Measurements from ENCODE around the gene KCNT1. TPM values are rescaled to one million over a fixed set of nuclear protein-coding genes. Genes with fewer than 3 reads are reported as not detected.

Gene KCNT1
- total and polyA plus RNA-seq, 10 of the 15 experiments (the other 5 are each of a cell fraction or from before 2014, with no cell fraction given): not detected

DNA sequence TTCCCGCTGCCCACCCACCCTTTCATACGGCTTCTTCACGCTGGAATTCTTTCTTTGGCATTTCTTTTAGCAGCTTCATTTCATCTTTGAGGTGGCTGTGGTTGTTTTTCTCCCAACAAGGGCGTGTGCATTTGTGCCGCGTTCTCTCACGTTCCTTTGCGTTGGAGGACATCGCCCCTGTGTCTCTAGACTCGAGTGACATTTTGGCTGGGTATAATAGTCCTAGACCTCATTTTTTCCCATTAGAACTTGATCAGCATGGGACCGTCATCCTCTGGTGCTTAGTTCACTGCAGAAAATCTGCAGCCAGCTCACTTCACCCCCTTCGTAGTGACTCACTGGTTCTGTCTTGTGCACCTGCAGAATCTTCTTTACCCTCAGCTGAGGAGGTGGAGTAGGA, 29.5 kb downstream of the KCNT1 start (continued):
- TF ChIP-seq, protein P1, sequence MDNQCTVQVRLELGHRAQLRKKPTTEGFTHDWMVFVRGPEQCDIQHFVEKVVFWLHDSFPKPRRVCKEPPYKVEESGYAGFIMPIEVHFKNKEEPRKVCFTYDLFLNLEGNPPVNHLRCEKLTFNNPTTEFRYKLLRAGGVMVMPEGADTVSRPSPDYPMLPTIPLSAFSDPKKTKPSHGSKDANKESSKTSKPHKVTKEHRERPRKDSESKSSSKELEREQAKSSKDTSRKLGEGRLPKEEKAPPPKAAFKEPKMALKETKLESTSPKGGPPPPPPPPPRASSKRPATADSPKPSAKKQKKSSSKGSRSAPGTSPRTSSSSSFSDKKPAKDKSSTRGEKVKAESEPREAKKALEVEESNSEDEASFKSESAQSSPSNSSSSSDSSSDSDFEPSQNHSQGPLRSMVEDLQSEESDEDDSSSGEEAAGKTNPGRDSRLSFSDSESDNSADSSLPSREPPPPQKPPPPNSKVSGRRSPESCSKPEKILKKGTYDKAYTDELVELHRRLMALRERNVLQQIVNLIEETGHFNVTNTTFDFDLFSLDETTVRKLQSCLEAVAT (IDR thresholded peaks at IDR 0.05): no peak
- TF ChIP-seq HDAC6 (IDR thresholded peaks at IDR 0.05; ENCODE audit: unreplicated experiment) (no peak), RAD21 (IDR thresholded peaks at IDR 0.05; ENCODE audit: insufficient read depth, low read depth, low read length) (no peak), NRF1 (conservative IDR thresholded peaks at IDR 0.05; ENCODE audit: low read depth, low read length) (no peak), MEF2A (IDR thresholded peaks at IDR 0.05; ENCODE audit: insufficient read depth, low read depth, low read length) (no peak), TCF12 (IDR thresholded peaks at IDR 0.05; ENCODE audit: low read depth, low read length) (no peak), MYC (IDR thresholded peaks at IDR 0.05; ENCODE audit: insufficient read depth, insufficient read length, insufficient replicate concordance, low read length, severe bottlenecking) (no peak), HDGF (IDR thresholded peaks at IDR 0.05) (no peak), SUZ12 (IDR thresholded peaks at IDR 0.05; ENCODE audit: unreplicated experiment) (no peak)

DNA sequence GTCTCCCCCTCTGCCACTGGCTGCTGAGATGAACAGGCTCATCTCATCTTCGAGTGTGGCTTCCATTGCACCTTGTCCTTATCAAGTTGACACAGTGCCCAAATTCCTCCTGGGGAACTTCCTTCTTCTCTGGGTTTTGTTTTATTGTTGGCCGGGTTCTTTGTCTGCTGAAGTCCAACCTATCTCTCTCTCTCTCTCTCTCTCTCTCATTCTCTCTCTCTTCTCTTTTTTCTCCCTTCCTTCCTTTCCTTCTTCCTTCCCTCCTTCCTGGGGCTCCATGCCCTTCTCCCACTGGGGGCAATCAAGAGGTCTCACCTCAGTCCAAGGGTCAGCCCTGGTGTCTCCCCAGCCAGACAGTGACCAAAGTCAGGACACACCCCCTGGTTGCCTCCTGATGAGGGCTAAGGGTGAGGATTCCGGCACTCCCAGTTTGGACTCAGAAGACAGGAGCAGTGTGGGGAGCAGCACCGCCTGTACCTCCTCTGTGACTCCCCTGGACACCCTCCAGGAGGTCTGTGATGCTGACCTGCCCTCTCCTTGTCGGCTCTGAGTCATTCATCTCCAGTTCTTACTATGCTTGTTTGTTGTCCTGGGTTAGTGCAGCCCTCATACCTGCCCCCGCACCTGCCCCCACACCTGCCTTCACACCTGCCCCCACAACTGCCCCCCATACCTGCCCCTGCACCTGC, 30.7 kb downstream of the KCNT1 start:
- 26% methylated on average over 5 of the region's 6 CpGs for WGBS (ENCODE audit: insufficient coverage, insufficient replicate concordance, low lambda C conversion rate, missing lambda C conversion rate)
- CTCF ChIA-PET: no interaction called here
- RAD21 ChIA-PET (ENCODE audit: unreplicated experiment): no interaction called here
- no peak for TF ChIP-seq HDAC2 (IDR thresholded peaks at IDR 0.05)
- TF ChIP-seq NR2C2 (IDR thresholded peaks at IDR 0.05; ENCODE audit: borderline replicate concordance, control insufficient read depth, insufficient read length, low read depth): no peak
- no peak for TF ChIP-seq BHLHE40 (IDR thresholded peaks at IDR 0.05; ENCODE audit: borderline replicate concordance in 1 of 2, low read depth in 2 of 2, low read length in 1 of 2)
- TF ChIP-seq KLF5 (IDR thresholded peaks at IDR 0.05; ENCODE audit: partially characterized antibody): no peak
- TF ChIP-seq BCL11A (IDR thresholded peaks at IDR 0.05; ENCODE audit: low read depth, low read length): no peak
- no peak for TF ChIP-seq RAD21 (IDR thresholded peaks at IDR 0.05; ENCODE audit: insufficient read depth, low read depth, low read length)
- TF ChIP-seq, protein P2, sequence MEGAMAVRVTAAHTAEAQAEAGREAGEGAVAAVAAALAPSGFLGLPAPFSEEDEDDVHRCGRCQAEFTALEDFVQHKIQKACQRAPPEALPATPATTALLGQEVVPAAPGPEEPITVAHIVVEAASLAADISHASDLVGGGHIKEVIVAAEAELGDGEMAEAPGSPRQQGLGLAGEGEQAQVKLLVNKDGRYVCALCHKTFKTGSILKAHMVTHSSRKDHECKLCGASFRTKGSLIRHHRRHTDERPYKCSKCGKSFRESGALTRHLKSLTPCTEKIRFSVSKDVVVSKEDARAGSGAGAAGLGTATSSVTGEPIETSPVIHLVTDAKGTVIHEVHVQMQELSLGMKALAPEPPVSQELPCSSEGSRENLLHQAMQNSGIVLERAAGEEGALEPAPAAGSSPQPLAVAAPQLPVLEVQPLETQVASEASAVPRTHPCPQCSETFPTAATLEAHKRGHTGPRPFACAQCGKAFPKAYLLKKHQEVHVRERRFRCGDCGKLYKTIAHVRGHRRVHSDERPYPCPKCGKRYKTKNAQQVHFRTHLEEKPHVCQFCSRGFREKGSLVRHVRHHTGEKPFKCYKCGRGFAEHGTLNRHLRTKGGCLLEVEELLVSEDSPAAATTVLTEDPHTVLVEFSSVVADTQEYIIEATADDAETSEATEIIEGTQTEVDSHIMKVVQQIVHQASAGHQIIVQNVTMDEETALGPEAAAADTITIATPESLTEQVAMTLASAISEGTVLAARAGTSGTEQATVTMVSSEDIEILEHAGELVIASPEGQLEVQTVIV (IDR thresholded peaks at IDR 0.05; ENCODE audit: borderline replicate concordance, partially characterized antibody): no peak
- no peak for TF ChIP-seq RCOR1 (conservative IDR thresholded peaks at IDR 0.05; ENCODE audit: low read depth, low read length)
- TF ChIP-seq, protein P3, sequence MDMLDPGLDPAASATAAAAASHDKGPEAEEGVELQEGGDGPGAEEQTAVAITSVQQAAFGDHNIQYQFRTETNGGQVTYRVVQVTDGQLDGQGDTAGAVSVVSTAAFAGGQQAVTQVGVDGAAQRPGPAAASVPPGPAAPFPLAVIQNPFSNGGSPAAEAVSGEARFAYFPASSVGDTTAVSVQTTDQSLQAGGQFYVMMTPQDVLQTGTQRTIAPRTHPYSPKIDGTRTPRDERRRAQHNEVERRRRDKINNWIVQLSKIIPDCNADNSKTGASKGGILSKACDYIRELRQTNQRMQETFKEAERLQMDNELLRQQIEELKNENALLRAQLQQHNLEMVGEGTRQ (IDR thresholded peaks at IDR 0.05; ENCODE audit: borderline replicate concordance, low read depth, low read length): no peak
- no peak for TF ChIP-seq STAT1 (conservative IDR thresholded peaks at IDR 0.05)

More for the DNA sequence above, 30.7 kb downstream of the KCNT1 start:
- Histone ChIP-seq H3K9me3 (replicated peaks; ENCODE audit: control insufficient read depth, insufficient read depth, low read length) (no peaks in the 10 kb centered on the region; the same call in 2 of the 3 replicates), H2AFZ (ENCODE audit: control insufficient read depth, low read depth, low read length) (no peak overlapping the region), H3K4me1 (ENCODE audit: control insufficient read depth, insufficient read depth, low read length) (no peaks in the 10 kb centered on the region), H3K27me3 (replicated peaks in 1 of 2; ENCODE audit: control insufficient read depth in 2 of 2, insufficient read depth in 2 of 2, low read length in 1 of 2) (no peaks in the 10 kb centered on the region; a peak in 2 of 4 replicates), H3K79me2 (ENCODE audit: control insufficient read depth, insufficient read depth, low read length) (no peaks in the 10 kb centered on the region), H3K27ac (ENCODE audit: control insufficient read depth, insufficient read depth) (no peak overlapping the region), H3K4me3 (no peak overlapping the region), H3K36me3 (ENCODE audit: control insufficient read depth in 2 of 2, insufficient read depth in 2 of 2, low read length in 1 of 2) (no peaks in the 10 kb centered on the region), H3K4me2 (ENCODE audit: control insufficient read depth, insufficient read depth) (no peak overlapping the region), H3K9ac (ENCODE audit: control insufficient read depth, insufficient read depth, low read length) (no peak overlapping the region), H4K20me1 (ENCODE audit: control insufficient read depth, insufficient read depth) (no peaks in the 10 kb centered on the region)
- intact Hi-C loops (cut with micrococcal nuclease; ENCODE audit: unreplicated experiment): no loop called here
- BruUV-seq (replicated peaks): no TSS peak
- no peak for FAIRE-seq
- ChIA-PET POLR2A (no interaction called here), SMC1A (ENCODE audit: uncharacterized antibody, unreplicated experiment) (no interaction called here)
- no peak for ATAC-seq
- in situ Hi-C loops (cut with MboI): no loop called here
- DNase-seq (ENCODE audit: low read depth, low spot score): no peak

Data from GM12878 (cell line).